AG04450 (cell line): ENCODE data around the gene TAX1BP3. TPM values are rescaled to one million over a fixed set of nuclear protein-coding genes. Genes with fewer than 3 reads are reported as not detected.
A peak's percentile ranks its signal among the peaks of the same experiment; 100 is the strongest.

Experiments
- CTCF ChIA-PET: fragments of 300-600, 350-600 bp; formaldehyde crosslinking; extraction: SDS; loops from one replicate; lab custom pipeline; 2022; ENCODE audit warnings: antibody characterized with exemption, inconsistent platforms; lab: Charles Lee
- POLR2A ChIA-PET: fragments of 350-600 bp; formaldehyde crosslinking; extraction: SDS; loops from one replicate; lab custom pipeline; 2021; ENCODE audit warnings: antibody characterized with exemption, inconsistent platforms; lab: Yijun Ruan, JAX
- DNase-seq: peaks from one replicate; pipeline ENCODE4 v3.0.0-alpha.2; 2011; ENCODE audit warnings: low read depth, low spot score
- H3K27ac ChIP-seq: one replicate; pipeline ENCODE4 v1.5.1; 2012; ENCODE audit warnings: low read depth, low read length, control low read depth
- H3K27me3 ChIP-seq: one replicate; pipeline ENCODE4 v1.6.0; 2012; ENCODE audit warnings: low read length; ENCODE audit not compliant: control insufficient read depth, insufficient read depth
- H3K4me3 ChIP-seq: 2 replicates; pipeline ENCODE4 v1.5.1; 2011; ENCODE audit warnings: mild to moderate bottlenecking, low read depth, low read length, control low read depth
- H3K9me3 ChIP-seq: 2 replicates; pipeline ENCODE4 v1.5.1; 2012; ENCODE audit warnings: low read length; ENCODE audit not compliant: control insufficient read depth, insufficient read depth
- polyA minus RNA-seq: library from RNA; depleted of rRNA, polyadenylated mRNA; stranded (reverse); fragments of >200 nt; gene quantifications from 2 replicates; pipeline ENCODE4 v1.2.3, GENCODE V29; 2011; rRNA and poly(A)+ RNA removed
- polyA plus RNA-seq: library from polyadenylated mRNA; depleted of rRNA; stranded (reverse); fragments of >200 nt; gene quantifications from 2 replicates; pipeline ENCODE4 v1.2.3, GENCODE V29; 2011; rRNA removed
- TF ChIP-seq, protein P1 (sequence below): IDR thresholded peaks from 2 replicates; pipeline ENCODE4 v1.5.1; 2011; ENCODE audit warnings: low read depth, low read length, control low read depth, inconsistent platforms

TAX1BP3 gene, protein sequence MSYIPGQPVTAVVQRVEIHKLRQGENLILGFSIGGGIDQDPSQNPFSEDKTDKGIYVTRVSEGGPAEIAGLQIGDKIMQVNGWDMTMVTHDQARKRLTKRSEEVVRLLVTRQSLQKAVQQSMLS
- polyA plus RNA-seq (163 and 178 TPM in 2 replicates), polyA minus RNA-seq (134 and 149 TPM in 2 replicates)

DNA sequence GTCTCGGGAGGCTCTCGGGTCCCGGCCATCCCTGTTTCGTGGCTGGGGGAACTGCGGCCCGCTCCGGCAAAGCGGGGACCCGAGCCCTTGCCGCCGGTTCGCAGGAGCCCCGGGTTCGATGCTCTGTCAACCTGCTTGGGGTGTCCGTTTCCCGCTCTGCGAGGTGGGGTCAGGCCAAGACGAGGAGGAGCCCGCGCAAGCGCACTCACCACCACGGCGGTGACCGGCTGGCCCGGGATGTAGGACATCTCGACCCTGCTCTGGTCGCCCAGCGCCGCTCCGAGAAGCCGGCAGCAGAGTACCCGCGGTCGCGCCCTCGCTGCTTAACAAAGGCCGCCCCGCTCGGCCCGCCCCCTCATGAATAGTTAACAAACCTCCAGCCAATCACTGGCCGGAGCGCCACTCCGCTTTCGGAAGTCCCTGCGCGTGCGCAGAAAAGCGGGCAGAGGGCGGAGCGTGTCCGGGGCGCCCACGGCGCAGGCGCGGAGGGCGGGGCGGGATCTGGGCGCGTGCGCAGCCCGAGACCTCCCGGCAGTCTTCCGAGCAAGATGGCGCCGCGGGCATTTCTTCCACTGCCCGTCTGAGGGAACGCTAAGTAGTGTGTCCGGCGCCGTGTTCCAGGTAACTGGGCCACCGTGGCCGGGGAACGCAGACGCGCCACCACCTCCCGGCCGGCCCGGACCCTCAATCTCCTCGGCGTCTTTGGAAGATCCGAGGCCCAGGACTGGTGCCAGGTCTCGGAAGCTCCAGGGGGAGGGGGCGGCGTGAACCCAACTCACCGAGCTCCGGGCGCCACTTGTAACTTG, at the start of gene TAX1BP3, which contains the start of gene EMC6:
Gene TAX1BP3 (minus strand): TSS at position 300 of the 806 bp plus-strand sequence. CDS start 52 bp downstream, at position 248.
Gene EMC6 (plus strand): TSS at position 534 of the 806 bp plus-strand sequence. CDS start 335 bp downstream, outside the sequence.
- TF ChIP-seq, protein P1, sequence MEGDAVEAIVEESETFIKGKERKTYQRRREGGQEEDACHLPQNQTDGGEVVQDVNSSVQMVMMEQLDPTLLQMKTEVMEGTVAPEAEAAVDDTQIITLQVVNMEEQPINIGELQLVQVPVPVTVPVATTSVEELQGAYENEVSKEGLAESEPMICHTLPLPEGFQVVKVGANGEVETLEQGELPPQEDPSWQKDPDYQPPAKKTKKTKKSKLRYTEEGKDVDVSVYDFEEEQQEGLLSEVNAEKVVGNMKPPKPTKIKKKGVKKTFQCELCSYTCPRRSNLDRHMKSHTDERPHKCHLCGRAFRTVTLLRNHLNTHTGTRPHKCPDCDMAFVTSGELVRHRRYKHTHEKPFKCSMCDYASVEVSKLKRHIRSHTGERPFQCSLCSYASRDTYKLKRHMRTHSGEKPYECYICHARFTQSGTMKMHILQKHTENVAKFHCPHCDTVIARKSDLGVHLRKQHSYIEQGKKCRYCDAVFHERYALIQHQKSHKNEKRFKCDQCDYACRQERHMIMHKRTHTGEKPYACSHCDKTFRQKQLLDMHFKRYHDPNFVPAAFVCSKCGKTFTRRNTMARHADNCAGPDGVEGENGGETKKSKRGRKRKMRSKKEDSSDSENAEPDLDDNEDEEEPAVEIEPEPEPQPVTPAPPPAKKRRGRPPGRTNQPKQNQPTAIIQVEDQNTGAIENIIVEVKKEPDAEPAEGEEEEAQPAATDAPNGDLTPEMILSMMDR, result no peak
- Histone ChIP-seq H3K27ac (peak within 1 kb of the TSS; percentile 99), H3K27me3 (no peaks in the 10 kb centered on the region), H3K4me3 (peak within 1 kb of the TSS; percentile 97), H3K9me3 (no peaks in the 10 kb centered on the region; the same call in 1 of the 2 replicates)
- ChIA-PET POLR2A (interaction anchor here (0.7 to 1.9 kb wide), 15 partner anchors 9 to 92 kb away, joined by 3 to 32 read pairs (median 5); partner anchors contain the start of genes CTNS, HASPIN, P2RX5 and SHPK), CTCF (no interaction called here)
- DNase-seq, result peak; percentile 90

DNA sequence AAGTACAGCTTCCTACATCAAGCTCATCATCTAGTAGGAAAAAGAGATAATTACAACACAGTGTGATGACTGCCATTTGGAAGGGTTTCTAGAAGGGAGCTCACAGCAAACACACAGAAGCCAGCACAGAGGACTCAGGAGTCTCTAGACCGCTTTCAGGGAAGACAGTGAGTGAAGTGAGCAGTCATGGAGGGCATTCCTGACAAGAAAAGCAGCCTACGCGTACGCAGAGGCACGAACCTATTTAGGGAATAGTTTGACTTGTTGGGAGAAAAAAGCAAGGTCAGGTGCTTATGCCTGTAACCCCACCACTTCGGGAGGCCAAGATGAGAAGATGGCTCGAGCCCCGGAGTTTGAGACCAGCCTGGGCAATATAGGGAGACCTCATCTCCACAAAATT, 46.9 kb upstream of the TAX1BP3 start:
- Histone ChIP-seq H3K27me3 (no peaks in the 10 kb centered on the region), H3K9me3 (no peaks in the 10 kb centered on the region), H3K4me3 (no peak overlapping the region), H3K27ac (no peak overlapping the region)
- DNase-seq, result no peak
- TF ChIP-seq, protein P1, result no peak
- CTCF ChIA-PET, result no interaction called here
- POLR2A ChIA-PET, result no interaction called here

DNA sequence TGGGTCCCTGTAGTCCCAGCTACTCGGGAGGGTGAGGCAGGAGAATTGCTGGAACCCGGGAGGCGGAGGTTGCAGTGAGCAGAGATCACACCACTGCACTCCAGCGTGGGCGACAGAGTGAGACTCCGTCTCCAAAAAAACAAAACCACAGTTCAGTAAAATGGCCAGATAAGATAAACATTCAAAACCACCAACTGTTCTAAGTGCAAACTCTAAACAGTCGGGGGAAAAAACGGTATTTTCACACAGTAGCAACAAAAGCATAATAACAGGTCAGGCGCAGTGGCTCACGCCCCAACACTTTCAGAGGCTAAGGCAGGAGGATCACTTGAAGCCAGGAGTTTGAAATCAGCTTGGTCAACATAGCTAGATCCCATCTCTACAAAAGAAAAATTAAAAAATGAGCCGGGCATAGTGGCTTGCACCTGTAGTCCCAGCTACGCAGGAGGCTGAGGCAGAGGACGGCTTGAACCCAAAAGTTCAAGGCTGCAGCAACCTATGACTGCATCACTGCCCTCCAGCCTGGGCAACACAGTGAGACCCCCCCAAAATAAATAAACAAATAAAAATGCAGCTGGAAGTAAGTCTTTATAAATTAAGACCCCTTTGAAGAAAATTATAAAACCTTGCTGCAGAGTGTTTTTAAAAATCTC, 44.6 kb upstream of the TAX1BP3 start:
- POLR2A ChIA-PET, result no interaction called here
- TF ChIP-seq, protein P1, result no peak
- H3K9me3 ChIP-seq, result no peaks in the 10 kb centered on the region
- CTCF ChIA-PET, result no interaction called here
- H3K27me3 ChIP-seq, result no peaks in the 10 kb centered on the region
- H3K27ac ChIP-seq, result no peak overlapping the region
- H3K4me3 ChIP-seq, result no peak overlapping the region
- no peak for DNase-seq

DNA sequence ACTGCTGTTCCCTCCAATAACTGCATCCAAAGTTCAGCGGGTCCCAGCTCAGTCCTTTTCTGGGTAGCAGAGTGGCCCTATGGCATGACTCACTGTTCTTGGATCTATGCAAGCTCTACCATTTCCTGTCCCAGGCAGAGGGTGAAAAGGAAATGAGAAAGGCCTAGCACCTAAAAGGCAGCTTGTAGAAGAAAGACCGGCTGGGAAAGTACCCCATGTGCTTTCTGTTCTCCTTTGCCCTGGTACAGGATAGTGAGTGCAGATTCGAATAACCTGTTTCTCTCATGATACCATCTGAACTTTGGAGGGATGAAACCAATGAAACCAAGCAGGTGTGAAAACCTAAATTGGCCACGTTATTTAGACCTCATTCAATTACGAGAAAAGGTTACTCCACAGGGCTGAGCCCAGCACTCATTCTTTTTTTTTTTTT, 42.6 kb upstream of the TAX1BP3 start:
- POLR2A ChIA-PET, result interaction anchor here (0.6 to 1.0 kb wide), 2 partner anchors 42 to 144 kb away, joined by 3 to 5 read pairs; no protein-coding TSS in a partner anchor
- CTCF ChIA-PET, result no interaction called here

More for the DNA sequence above, 42.6 kb upstream of the TAX1BP3 start:
- DNase-seq, result no peak
- Histone ChIP-seq H3K27ac (no peak overlapping the region), H3K4me3 (no peak overlapping the region), H3K9me3 (no peaks in the 10 kb centered on the region), H3K27me3 (no peaks in the 10 kb centered on the region)
- TF ChIP-seq, protein P1, result no peak
